Measurements from ENCODE around the gene NXNL1.

Gene NXNL1

DNA sequence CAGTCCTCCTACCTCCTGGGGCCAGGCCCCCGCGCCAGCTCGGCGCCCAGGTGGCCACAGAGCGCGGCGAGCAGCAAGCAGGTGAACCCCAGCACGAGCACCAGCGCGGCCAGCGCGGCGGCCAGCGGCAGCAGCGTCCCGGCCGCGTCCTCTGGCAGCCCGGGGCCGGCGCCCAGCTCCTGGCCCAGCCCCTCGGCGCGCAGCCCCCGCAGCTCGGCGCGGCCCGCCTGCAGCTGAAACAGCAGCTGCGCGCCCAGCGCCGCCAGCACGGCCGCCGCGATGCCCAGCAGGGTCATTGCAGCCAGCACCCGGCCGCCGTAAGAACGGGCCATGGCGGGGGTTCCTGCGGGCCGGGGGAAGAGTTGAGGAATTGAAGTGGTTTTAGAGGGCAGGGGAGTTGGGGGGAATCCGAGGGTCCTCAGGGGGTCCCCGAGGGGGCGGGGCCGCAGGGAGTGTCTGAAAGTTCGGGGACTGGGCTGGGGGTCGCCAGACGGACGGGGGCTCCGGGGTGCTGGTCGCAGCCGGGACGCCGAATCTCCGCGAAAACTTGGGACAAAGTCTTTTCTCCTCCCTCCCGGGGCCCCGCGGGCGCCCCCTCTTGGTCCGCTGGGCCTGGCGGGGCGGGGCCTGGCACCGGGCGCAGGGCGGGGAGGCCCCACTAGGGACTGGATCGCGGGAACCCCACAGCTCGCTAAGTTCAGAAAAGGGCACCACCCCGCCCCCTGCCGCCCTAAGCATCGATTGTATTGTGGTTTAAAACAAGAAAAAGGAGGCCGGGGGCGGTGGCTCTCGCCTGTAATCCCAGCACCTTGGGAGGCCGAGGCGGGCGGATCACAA is 12.4 kb downstream of the NXNL1 start, which contains the start of gene TMEM221:
TSS of gene TMEM221 (minus strand) at position 538 of the 837 bp plus-strand sequence. CDS start at position 332, 206 bp downstream.
- no peaks in the 10 kb centered on the region for H3K79me2 ChIP-seq (ENCODE audit: control insufficient read depth, low read length)
- no peaks in the 10 kb centered on the region for H4K20me1 ChIP-seq (ENCODE audit: control insufficient read depth, insufficient read depth, low read depth, low read length)
- H3F3A ChIP-seq (ENCODE audit: control insufficient read depth, insufficient read depth): peaks cover 22% of the 10 kb centered on the region
- H3K4me1 ChIP-seq (ENCODE audit: control insufficient read depth, low read length): peaks cover 32% of the 10 kb centered on the region
- H3K27me3 ChIP-seq (ENCODE audit: control insufficient read depth, low read length): peaks cover 23% of the 10 kb centered on the region
- H3K36me3 ChIP-seq (ENCODE audit: control insufficient read depth, low read length): no peaks in the 10 kb centered on the region
- peak within 1 kb of the TSS; percentile 74 for H3K4me2 ChIP-seq (ENCODE audit: low read length)
- H3K4me3 ChIP-seq (ENCODE audit: low read length): peak within 1 kb of the TSS; percentile 62
- no peaks in the 10 kb centered on the region for H3K9me3 ChIP-seq (ENCODE audit: control insufficient read depth, insufficient read depth, low read length)
- TF ChIP-seq, protein P1, sequence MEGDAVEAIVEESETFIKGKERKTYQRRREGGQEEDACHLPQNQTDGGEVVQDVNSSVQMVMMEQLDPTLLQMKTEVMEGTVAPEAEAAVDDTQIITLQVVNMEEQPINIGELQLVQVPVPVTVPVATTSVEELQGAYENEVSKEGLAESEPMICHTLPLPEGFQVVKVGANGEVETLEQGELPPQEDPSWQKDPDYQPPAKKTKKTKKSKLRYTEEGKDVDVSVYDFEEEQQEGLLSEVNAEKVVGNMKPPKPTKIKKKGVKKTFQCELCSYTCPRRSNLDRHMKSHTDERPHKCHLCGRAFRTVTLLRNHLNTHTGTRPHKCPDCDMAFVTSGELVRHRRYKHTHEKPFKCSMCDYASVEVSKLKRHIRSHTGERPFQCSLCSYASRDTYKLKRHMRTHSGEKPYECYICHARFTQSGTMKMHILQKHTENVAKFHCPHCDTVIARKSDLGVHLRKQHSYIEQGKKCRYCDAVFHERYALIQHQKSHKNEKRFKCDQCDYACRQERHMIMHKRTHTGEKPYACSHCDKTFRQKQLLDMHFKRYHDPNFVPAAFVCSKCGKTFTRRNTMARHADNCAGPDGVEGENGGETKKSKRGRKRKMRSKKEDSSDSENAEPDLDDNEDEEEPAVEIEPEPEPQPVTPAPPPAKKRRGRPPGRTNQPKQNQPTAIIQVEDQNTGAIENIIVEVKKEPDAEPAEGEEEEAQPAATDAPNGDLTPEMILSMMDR (IDR thresholded peaks at IDR 0.05; ENCODE audit: low read depth, low read length, poor library complexity, severe bottlenecking): peak; percentile 59
- 0 out of 2 replicates have a peak, but pooled peaks have one; percentile 43 for TF ChIP-seq EZH2phosphoT487 (IDR thresholded peaks at IDR 0.05; ENCODE audit: borderline replicate concordance, low read length)
- H3K9me2 ChIP-seq (replicated peaks; ENCODE audit: control insufficient read depth, low read length): no peaks in the 10 kb centered on the region
- H3K27ac ChIP-seq (ENCODE audit: low read depth, low read length): no peak within 1 kb of the TSS

DNA sequence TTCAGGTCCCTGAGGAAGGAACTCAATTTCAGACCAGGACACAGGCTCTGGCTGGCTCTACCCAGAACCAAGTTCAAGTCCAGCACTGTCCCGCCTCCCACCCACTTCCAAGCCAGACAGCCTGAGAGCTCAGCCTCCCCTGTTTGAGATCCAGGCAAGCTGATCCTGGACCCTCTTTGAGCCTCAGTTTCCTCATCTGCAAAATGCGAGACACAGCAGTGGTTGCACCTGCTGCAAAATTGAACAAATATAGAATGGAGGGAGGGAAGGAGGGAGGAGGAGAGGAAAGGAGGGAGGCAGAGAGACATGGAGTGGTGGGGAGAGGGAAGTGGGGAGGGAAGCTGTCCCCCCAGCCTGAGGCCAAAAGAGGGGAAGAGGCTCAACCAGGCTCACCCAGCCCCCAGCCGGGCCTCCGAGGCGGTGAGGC is 13.0 kb downstream of the NXNL1 start:
- Histone ChIP-seq H3F3A (ENCODE audit: control insufficient read depth, insufficient read depth) (peaks cover 21% of the 10 kb centered on the region), H3K79me2 (ENCODE audit: control insufficient read depth, low read length) (no peaks in the 10 kb centered on the region), H3K27ac (ENCODE audit: low read depth, low read length) (no peak overlapping the region), H3K4me1 (ENCODE audit: control insufficient read depth, low read length) (peaks cover 29% of the 10 kb centered on the region), H3K27me3 (ENCODE audit: control insufficient read depth, low read length) (peaks cover 23% of the 10 kb centered on the region), H3K36me3 (ENCODE audit: control insufficient read depth, low read length) (no peaks in the 10 kb centered on the region), H4K20me1 (ENCODE audit: control insufficient read depth, insufficient read depth, low read depth, low read length) (no peaks in the 10 kb centered on the region), H3K4me2 (ENCODE audit: low read length) (peak overlapping the region; percentile 74; the same call in 1 of the 2 replicates), H3K9me3 (ENCODE audit: control insufficient read depth, insufficient read depth, low read length) (no peaks in the 10 kb centered on the region), H3K9me2 (replicated peaks; ENCODE audit: control insufficient read depth, low read length) (no peaks in the 10 kb centered on the region), H3K4me3 (ENCODE audit: low read length) (0 out of 2 replicates have a peak overlapping the region, but pooled peaks have one; percentile 9)
- TF ChIP-seq, protein P1 (IDR thresholded peaks at IDR 0.05; ENCODE audit: low read depth, low read length, poor library complexity, severe bottlenecking): no peak
- TF ChIP-seq EZH2phosphoT487 (IDR thresholded peaks at IDR 0.05; ENCODE audit: borderline replicate concordance, low read length): 0 out of 2 replicates have a peak, but pooled peaks have one; percentile 6

DNA sequence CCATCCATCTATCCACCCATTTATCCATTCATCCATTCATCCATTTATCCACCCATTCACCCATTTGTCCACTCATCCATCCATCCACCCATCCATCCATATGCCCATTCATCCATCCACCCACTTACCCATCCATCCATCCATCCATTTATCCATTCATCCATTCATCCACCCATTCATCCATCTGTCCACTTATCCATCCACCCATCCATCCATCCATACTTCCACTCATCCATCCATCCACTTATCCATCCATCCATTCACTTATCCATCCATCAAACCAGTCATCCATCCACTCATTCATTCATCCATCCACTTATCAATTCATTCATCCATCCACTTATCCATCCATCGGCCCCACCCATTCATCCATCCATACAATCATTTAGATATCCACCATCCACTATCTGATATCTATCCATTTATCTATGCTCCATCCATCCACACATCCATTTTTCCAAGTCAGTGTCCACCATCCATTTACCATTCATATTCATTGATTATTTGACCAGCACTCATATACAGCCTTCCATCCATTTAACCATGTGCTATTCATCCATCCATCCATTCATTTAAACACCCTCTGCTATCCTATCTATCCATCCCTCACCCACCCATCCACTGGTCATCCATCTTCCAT is 15.1 kb downstream of the NXNL1 start:
- no peak overlapping the region for H3K4me2 ChIP-seq (ENCODE audit: low read length)
- H3K27me3 ChIP-seq (ENCODE audit: control insufficient read depth, low read length): peaks cover 23% of the 10 kb centered on the region
- peaks cover 21% of the 10 kb centered on the region for H3K4me1 ChIP-seq (ENCODE audit: control insufficient read depth, low read length)
- no peak overlapping the region for H3K4me3 ChIP-seq (ENCODE audit: low read length)
- TF ChIP-seq, protein P1 (IDR thresholded peaks at IDR 0.05; ENCODE audit: low read depth, low read length, poor library complexity, severe bottlenecking): no peak
- TF ChIP-seq EZH2phosphoT487 (IDR thresholded peaks at IDR 0.05; ENCODE audit: borderline replicate concordance, low read length): no peak
- no peak overlapping the region for H3K27ac ChIP-seq (ENCODE audit: low read depth, low read length)
- no peaks in the 10 kb centered on the region for H3K36me3 ChIP-seq (ENCODE audit: control insufficient read depth, low read length)
- H3K9me3 ChIP-seq (ENCODE audit: control insufficient read depth, insufficient read depth, low read length): peaks cover 5% of the 10 kb centered on the region; the same call in 1 of the 2 replicates
- no peaks in the 10 kb centered on the region for H3K9me2 ChIP-seq (replicated peaks; ENCODE audit: control insufficient read depth, low read length)
- no peaks in the 10 kb centered on the region for H3K79me2 ChIP-seq (ENCODE audit: control insufficient read depth, low read length)
- H3F3A ChIP-seq (ENCODE audit: control insufficient read depth, insufficient read depth): peaks cover 11% of the 10 kb centered on the region
- no peaks in the 10 kb centered on the region for H4K20me1 ChIP-seq (ENCODE audit: control insufficient read depth, insufficient read depth, low read depth, low read length)

All from DOHH2 (cell line).